ENCODE results near the gene NPBWR2.

DNA sequence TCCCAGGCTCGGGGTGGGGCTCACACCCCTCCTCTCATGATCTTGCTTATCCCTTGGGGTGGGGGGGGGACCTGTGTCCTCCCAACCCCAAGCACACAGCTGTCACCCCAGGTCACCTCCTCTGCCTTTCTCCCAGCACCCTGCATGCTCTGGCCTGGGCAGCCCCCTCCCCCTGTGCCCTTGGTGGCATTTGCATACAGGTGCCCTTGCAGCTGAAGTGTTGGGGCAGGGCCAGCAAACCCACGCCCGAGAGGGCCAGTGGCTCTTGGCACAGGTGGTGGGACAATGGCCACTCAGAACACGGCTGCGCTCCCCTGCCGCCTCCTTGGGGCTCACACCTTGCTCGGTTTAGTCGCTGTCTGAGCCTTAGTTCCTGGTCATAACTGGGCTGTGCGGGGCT, 45.5 kb upstream of the NPBWR2 start:
- TF ChIP-seq RAD21 (conservative IDR thresholded peaks at IDR 0.05) (no peak), MXI1 (conservative IDR thresholded peaks at IDR 0.05; ENCODE audit: poor library complexity, severe bottlenecking) (no peak)

All from neural cell (in vitro differentiated cells).